Measurements from ENCODE around the gene NCOA3.
"Not testable (repeated sequence)": the region's sequence is repeated elsewhere in the genome, so short reads cannot be mapped to it uniquely, and the experiment has no call there.

The NCOA3 gene

GRCh38 chr20:47533518-47534062 is 31.9 kb downstream of the NCOA3 start:
- no peak for DNase-seq (ENCODE audit: insufficient read length, low spot score)
- no peak for FAIRE-seq

- FAIRE-seq (no peak), DNase-seq (ENCODE audit: insufficient read length, low spot score) (no peak)
Measured at GRCh38 chr20:47534405-47534804, 32.7 kb downstream of the NCOA3 start.

GRCh38 chr20:47535088-47535487 is 33.4 kb downstream of the NCOA3 start:
- no peak for FAIRE-seq
- DNase-seq (ENCODE audit: insufficient read length, low spot score), result no peak

- no peak for FAIRE-seq
- DNase-seq (ENCODE audit: insufficient read length, low spot score), result no peak
Measured at GRCh38 chr20:47535994-47536393, 34.3 kb downstream of the NCOA3 start.

- FAIRE-seq, result peak; percentile 14
- no peak for DNase-seq (ENCODE audit: insufficient read length, low spot score)
Measured at GRCh38 chr20:47540443-47541354, 39.0 kb downstream of the NCOA3 start.

GRCh38 chr20:47541355-47541922 is 39.8 kb downstream of the NCOA3 start:
- FAIRE-seq, result no peak
- DNase-seq (ENCODE audit: insufficient read length, low spot score), result no peak

GRCh38 chr20:47543006-47543431 is 41.3 kb downstream of the NCOA3 start:
- FAIRE-seq, result peak; percentile 49

GRCh38 chr20:47544240-47544639 is 42.6 kb downstream of the NCOA3 start:
- FAIRE-seq, result no peak

More at GRCh38 chr20:47543006-47543431, 41.3 kb downstream of the NCOA3 start:
- no peak for DNase-seq (ENCODE audit: insufficient read length, low spot score)

GRCh38 chr20:47544852-47545251 is 43.2 kb downstream of the NCOA3 start:
- DNase-seq (ENCODE audit: insufficient read length, low spot score) (no peak), FAIRE-seq (no peak)

More at GRCh38 chr20:47544240-47544639, 42.6 kb downstream of the NCOA3 start:
- no peak for DNase-seq (ENCODE audit: insufficient read length, low spot score)

GRCh38 chr20:47545499-47545898 is 43.8 kb downstream of the NCOA3 start:
- DNase-seq (ENCODE audit: insufficient read length, low spot score), result no peak
- no peak for FAIRE-seq

GRCh38 chr20:47546184-47547033 is 44.7 kb downstream of the NCOA3 start:
- no peak for FAIRE-seq
- no peak for DNase-seq (ENCODE audit: insufficient read length, low spot score)

GRCh38 chr20:47547034-47547387 is 45.3 kb downstream of the NCOA3 start:
- DNase-seq (ENCODE audit: insufficient read length, low spot score), result no peak
- FAIRE-seq, result no peak

- no peak for FAIRE-seq
Measured at GRCh38 chr20:47549671-47550070, 48.0 kb downstream of the NCOA3 start.

GRCh38 chr20:47551222-47551621 is 49.5 kb downstream of the NCOA3 start:
- FAIRE-seq, result no peak

More at GRCh38 chr20:47549671-47550070, 48.0 kb downstream of the NCOA3 start:
- DNase-seq (ENCODE audit: insufficient read length, low spot score), result no peak

GRCh38 chr20:47551841-47552240 is 50.2 kb downstream of the NCOA3 start:
- DNase-seq (ENCODE audit: insufficient read length, low spot score) (no peak), FAIRE-seq (peak; percentile 67)

More at GRCh38 chr20:47551222-47551621, 49.5 kb downstream of the NCOA3 start:
- no peak for DNase-seq (ENCODE audit: insufficient read length, low spot score)

GRCh38 chr20:47552996-47553395 is 51.3 kb downstream of the NCOA3 start:
- FAIRE-seq (no peak), DNase-seq (ENCODE audit: insufficient read length, low spot score) (no peak)

- not testable (repeated sequence) for FAIRE-seq
Measured at GRCh38 chr20:47553594-47554235, 52.0 kb downstream of the NCOA3 start.

GRCh38 chr20:47554283-47554682 is 52.6 kb downstream of the NCOA3 start:
- not testable (repeated sequence) for DNase-seq (ENCODE audit: insufficient read length, low spot score); FAIRE-seq

More at GRCh38 chr20:47553594-47554235, 52.0 kb downstream of the NCOA3 start:
- DNase-seq (ENCODE audit: insufficient read length, low spot score), result not testable (repeated sequence)

GRCh38 chr20:47557218-47557617 is 55.5 kb downstream of the NCOA3 start:
- DNase-seq (ENCODE audit: insufficient read length, low spot score) (no peak), FAIRE-seq (no peak)

- DNase-seq (ENCODE audit: insufficient read length, low spot score), result no peak
Measured at GRCh38 chr20:47557791-47558190, 56.1 kb downstream of the NCOA3 start.

More at GRCh38 chr20:47557791-47558190, 56.1 kb downstream of the NCOA3 start:
- FAIRE-seq, result no peak
